Left ventricle myocardium inferior (tissue), 1 donor: ENCODE measurements around the gene NPPC. TPM values are rescaled to one million over a fixed set of nuclear protein-coding genes. Genes with fewer than 3 reads are reported as not detected.

Experiments
- DNase-seq: peaks from one replicate; pipeline ENCODE4 v3.0.0-alpha.2; 2020
- H3K27ac ChIP-seq: fragments of 200-600 bp; replicated peaks from 2 replicates; pipeline ENCODE4 v1.8.0; 2021
- H3K27me3 ChIP-seq: fragments of 200-600 bp; 2 replicates; pipeline ENCODE4 v1.8.0; 2021; ENCODE audit warnings: low read depth
- H3K36me3 ChIP-seq: fragments of 200-600 bp; 2 replicates; pipeline ENCODE4 v1.8.0; 2021
- H3K4me1 ChIP-seq: fragments of 200-600 bp; 2 replicates; pipeline ENCODE4 v1.8.0; 2021
- H3K4me3 ChIP-seq: fragments of 200-600 bp; 2 replicates; pipeline ENCODE4 v1.8.0; 2021; ENCODE audit warnings: mild to moderate bottlenecking, moderate library complexity
- H3K9me3 ChIP-seq: fragments of 200-600 bp; replicated peaks from 2 replicates; pipeline ENCODE4 v1.8.0; 2021
- CTCF ChIP-seq: fragments of 200-600 bp; IDR thresholded peaks from 2 replicates; pipeline ENCODE4 v1.8.0; 2021; ENCODE audit warnings: antibody characterized with exemption, mild to moderate bottlenecking, borderline replicate concordance
- intact Hi-C: fragments of 100-400 bp; cut with micrococcal nuclease; formaldehyde crosslinking; loops from one replicate; pipeline ENCODE4 v1.11.0; 2022
- total RNA-seq: library from RNA; stranded (reverse); fragmentation: NEBNext Ultra II Directional; extraction: Animal tissue kit (Norgen Biotek cat#: 25700); gene quantifications from one replicate; pipeline ENCODE4 v1.2.1, GENCODE V29; 2021
- donor health status: DM: no; HTN: yes; CAD: no; lungs with severe emphysema.

NPPC gene
- total RNA-seq, 1 donor from 2014 or later: 3.0 TPM

- H3K4me3 ChIP-seq: no peak overlapping the region
- TF ChIP-seq CTCF: no peak
- no peaks in the 10 kb centered on the region for H3K36me3 ChIP-seq
- peaks cover 32% of the 10 kb centered on the region for H3K27me3 ChIP-seq
- intact Hi-C loops: loop anchor here (10.0 kb wide), 1 partner anchor 525 kb away; no protein-coding TSS in a partner anchor
- no peaks in the 10 kb centered on the region for H3K4me1 ChIP-seq
- H3K9me3 ChIP-seq: no peaks in the 10 kb centered on the region
- no peak overlapping the region for H3K27ac ChIP-seq
- DNase-seq: no peak
Measured at GRCh38 chr2:231909631-231910030, 16.6 kb downstream of the NPPC start.

- H3K27ac ChIP-seq: no peak overlapping the region
- no peak overlapping the region for H3K4me3 ChIP-seq
- peaks cover 24% of the 10 kb centered on the region for H3K27me3 ChIP-seq
- H3K36me3 ChIP-seq: no peaks in the 10 kb centered on the region
- no peaks in the 10 kb centered on the region for H3K4me1 ChIP-seq
- no peak for TF ChIP-seq CTCF
- H3K9me3 ChIP-seq: no peaks in the 10 kb centered on the region
- peak; percentile 3 for DNase-seq
- intact Hi-C loops: loop anchor here (10.0 kb wide), 1 partner anchor 526 kb away; no protein-coding TSS in a partner anchor
Measured at GRCh38 chr2:231908584-231908983, 17.6 kb downstream of the NPPC start.

DNA sequence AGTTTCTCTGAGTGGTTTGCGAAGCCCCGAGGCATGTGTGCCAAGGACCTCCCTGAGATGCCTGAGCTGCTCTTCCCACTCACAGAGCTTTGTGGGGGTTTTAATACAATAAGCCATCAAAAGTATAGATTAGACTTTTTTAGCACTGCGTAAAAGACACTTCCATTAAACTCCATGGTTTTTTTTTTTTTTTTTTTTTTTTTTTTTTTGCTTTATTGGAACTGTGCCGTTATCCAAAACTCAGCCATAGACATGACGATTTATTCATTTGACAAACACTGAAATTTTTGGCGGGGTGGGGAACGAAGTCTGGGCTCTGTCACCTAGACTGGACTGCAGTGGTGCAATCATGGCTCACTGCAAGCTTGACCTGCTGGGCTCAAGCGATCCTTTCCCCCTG, 18.4 kb downstream of the NPPC start:
- Histone ChIP-seq H3K9me3 (no peaks in the 10 kb centered on the region), H3K36me3 (no peaks in the 10 kb centered on the region), H3K4me1 (no peaks in the 10 kb centered on the region), H3K27me3 (peaks cover 17% of the 10 kb centered on the region), H3K27ac (no peak overlapping the region), H3K4me3 (no peak overlapping the region)
- intact Hi-C loops: loop anchor here (10.0 kb wide), 1 partner anchor 527 kb away; no protein-coding TSS in a partner anchor
- no peak for TF ChIP-seq CTCF
- no peak for DNase-seq

DNA sequence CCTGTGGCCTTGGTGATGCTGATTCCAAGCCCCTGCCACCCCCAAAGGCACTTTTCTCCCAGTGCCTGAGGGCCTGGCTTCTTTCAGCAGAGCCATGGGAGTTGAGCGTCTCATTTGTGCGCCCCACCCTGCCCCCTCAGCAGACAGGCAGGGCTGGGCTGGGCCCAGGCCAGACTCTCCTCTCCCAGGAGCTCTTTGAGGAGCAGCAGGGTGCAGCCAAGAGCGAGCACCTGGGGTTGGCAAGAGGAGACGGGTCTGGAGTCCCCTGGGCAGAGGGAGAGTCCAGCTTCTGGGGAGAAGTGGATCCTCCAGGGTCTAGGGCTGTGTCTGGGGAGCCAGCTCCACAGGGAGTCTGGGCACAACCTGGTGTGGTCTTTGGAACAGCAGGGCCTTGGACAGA, 21.2 kb downstream of the NPPC start:
- Histone ChIP-seq H3K9me3 (no peaks in the 10 kb centered on the region), H3K27ac (no peak overlapping the region), H3K4me1 (no peaks in the 10 kb centered on the region), H3K27me3 (peaks cover 26% of the 10 kb centered on the region), H3K36me3 (no peaks in the 10 kb centered on the region), H3K4me3 (no peak overlapping the region)
- TF ChIP-seq CTCF: no peak
- intact Hi-C loops: loop anchor here (10.0 kb wide), 1 partner anchor 530 kb away; no protein-coding TSS in a partner anchor
- DNase-seq: peak; percentile 4

- intact Hi-C loops: loop anchor here (10.0 kb wide), 1 partner anchor 531 kb away; no protein-coding TSS in a partner anchor
- peak; percentile 6 for DNase-seq
- no peak overlapping the region for H3K4me3 ChIP-seq
- no peaks in the 10 kb centered on the region for H3K4me1 ChIP-seq
- H3K9me3 ChIP-seq: no peaks in the 10 kb centered on the region
- H3K27me3 ChIP-seq: peaks cover 31% of the 10 kb centered on the region
- TF ChIP-seq CTCF: no peak
- no peaks in the 10 kb centered on the region for H3K36me3 ChIP-seq
- no peak overlapping the region for H3K27ac ChIP-seq
Measured at GRCh38 chr2:231904161-231904611, 22.0 kb downstream of the NPPC start.
